ENCODE measurements around the gene TMF1.

GRCh38 chr3:68974711-68975110 is 77.4 kb downstream of the TMF1 start:
- no peak for TF ChIP-seq SPI1 (IDR thresholded peaks at IDR 0.05; ENCODE audit: low read depth, low read length)
- TF ChIP-seq POU2F2 (IDR thresholded peaks at IDR 0.05; ENCODE audit: low read depth, low read length) = no peak
- no peak for TF ChIP-seq POLR2AphosphoS5 (IDR thresholded peaks at IDR 0.05; ENCODE audit: low read depth, low read length)
- no peak for TF ChIP-seq TAF1 (IDR thresholded peaks at IDR 0.05; ENCODE audit: low read depth, low read length)
- no peak for TF ChIP-seq POLR2A (IDR thresholded peaks at IDR 0.05; ENCODE audit: low read depth, low read length)
